Activated CD4-positive, alpha-beta T cell treated with anti-CD3 and anti-CD28 coated beads for 36 hours (primary cell): ENCODE data around the gene BPIFB1. TPM values are rescaled to one million over a fixed set of nuclear protein-coding genes. Genes with fewer than 3 reads are reported as not detected.

Experiments used
- ATAC-seq: fragments of 200-7000 bp; cut with Tn5 transposase; one replicate; pipeline ENCODE4 v1.10.0; 2021; ENCODE audit warnings: mild to moderate bottlenecking, moderate library complexity
- CTCF ChIA-PET: fragments of 350-600 bp; sonication (Branson Sonifier 250); formaldehyde crosslinking; loops from one replicate; lab custom pipeline; 2021; ENCODE audit warnings: antibody characterized with exemption; lab: Charles Lee
- POLR2A ChIA-PET: fragments of 350-600 bp; sonication (Branson Sonifier 250); formaldehyde crosslinking; loops from one replicate; lab custom pipeline; 2021; ENCODE audit warnings: antibody characterized with exemption, inconsistent platforms; lab: Charles Lee
- DNase-seq: peaks from one replicate; pipeline ENCODE4 v3.0.0-alpha.2; 2020
- H3K27ac Mint-ChIP-seq: one replicate; pipeline ENCODE4 v1.8.0; 2021; ENCODE audit warnings: mixed read lengths
- H3K27me3 Mint-ChIP-seq: one replicate; pipeline ENCODE4 v1.8.0; 2021; ENCODE audit warnings: mixed read lengths
- H3K36me3 Mint-ChIP-seq: one replicate; pipeline ENCODE4 v1.8.0; 2021; ENCODE audit warnings: low read depth, mixed read lengths
- H3K4me1 Mint-ChIP-seq: one replicate; pipeline ENCODE4 v1.8.0; 2021; ENCODE audit warnings: mixed read lengths
- H3K4me3 Mint-ChIP-seq: one replicate; pipeline ENCODE4 v1.8.0; 2021; ENCODE audit warnings: mild to moderate bottlenecking, moderate library complexity, mixed read lengths
- H3K9me3 Mint-ChIP-seq: one replicate; pipeline ENCODE4 v1.8.0; 2021; ENCODE audit warnings: low read depth, mixed read lengths
- intact Hi-C, 2 experiments: fragments of 100-400 bp; cut with DNase I in 1 of 2; cut with micrococcal nuclease in 1 of 2; formaldehyde crosslinking; loops; one replicate each; pipeline versions ENCODE4 v1.14.2 to v1.15.1; 2022 to 2024; cut with DNase I, micrococcal nuclease
- total RNA-seq, 2 experiments: library from RNA; stranded (reverse); gene quantifications; one replicate each; pipeline ENCODE4 v1.2.3, GENCODE V29; 2021

BPIFB1 gene
- total RNA-seq, 2 experiments from 2014 or later = not detected

GRCh38 chr20:33311996-33312395, 29.0 kb downstream of the BPIFB1 start:
- no peaks in the 10 kb centered on the region for H3K36me3 Mint-ChIP-seq
- DNase-seq (no peak), ATAC-seq (no peak)
- ChIA-PET POLR2A (no interaction called here), CTCF (no interaction called here)
- no peaks in the 10 kb centered on the region for H3K9me3 Mint-ChIP-seq
- no peaks in the 10 kb centered on the region for H3K4me1 Mint-ChIP-seq
- H3K27ac Mint-ChIP-seq = no peak overlapping the region
- no peaks in the 10 kb centered on the region for H3K27me3 Mint-ChIP-seq
- no peak overlapping the region for H3K4me3 Mint-ChIP-seq
- intact Hi-C loops = no loop called here

DNA sequence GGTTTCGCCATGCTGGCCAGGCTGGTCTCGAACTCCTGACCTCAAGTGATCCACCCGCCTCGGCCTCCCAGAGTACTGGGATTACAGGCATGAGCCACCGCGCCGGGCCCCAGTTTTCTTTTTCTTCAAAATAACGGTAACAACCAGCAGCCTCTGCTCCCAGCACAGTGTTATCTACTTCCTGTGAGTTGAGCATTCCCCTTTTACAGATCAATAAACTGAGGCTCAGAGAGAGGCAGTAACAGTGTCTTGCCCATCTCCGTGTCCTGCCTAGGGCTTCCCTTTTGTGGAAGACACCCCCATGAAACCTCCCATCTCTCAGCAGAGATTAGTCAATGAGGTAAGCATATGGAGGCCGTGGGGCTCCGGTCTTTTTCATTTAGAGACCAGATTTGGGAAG, 29.6 kb downstream of the BPIFB1 start:
- H3K9me3 Mint-ChIP-seq = no peaks in the 10 kb centered on the region
- CTCF ChIA-PET = no interaction called here
- H3K4me1 Mint-ChIP-seq = no peaks in the 10 kb centered on the region
- ATAC-seq (no peak), DNase-seq (no peak)
- intact Hi-C loops = no loop called here
- H3K4me3 Mint-ChIP-seq = no peak overlapping the region
- H3K27ac Mint-ChIP-seq = no peak overlapping the region
- no peaks in the 10 kb centered on the region for H3K27me3 Mint-ChIP-seq
- POLR2A ChIA-PET = no interaction called here
- H3K36me3 Mint-ChIP-seq = no peaks in the 10 kb centered on the region

DNA sequence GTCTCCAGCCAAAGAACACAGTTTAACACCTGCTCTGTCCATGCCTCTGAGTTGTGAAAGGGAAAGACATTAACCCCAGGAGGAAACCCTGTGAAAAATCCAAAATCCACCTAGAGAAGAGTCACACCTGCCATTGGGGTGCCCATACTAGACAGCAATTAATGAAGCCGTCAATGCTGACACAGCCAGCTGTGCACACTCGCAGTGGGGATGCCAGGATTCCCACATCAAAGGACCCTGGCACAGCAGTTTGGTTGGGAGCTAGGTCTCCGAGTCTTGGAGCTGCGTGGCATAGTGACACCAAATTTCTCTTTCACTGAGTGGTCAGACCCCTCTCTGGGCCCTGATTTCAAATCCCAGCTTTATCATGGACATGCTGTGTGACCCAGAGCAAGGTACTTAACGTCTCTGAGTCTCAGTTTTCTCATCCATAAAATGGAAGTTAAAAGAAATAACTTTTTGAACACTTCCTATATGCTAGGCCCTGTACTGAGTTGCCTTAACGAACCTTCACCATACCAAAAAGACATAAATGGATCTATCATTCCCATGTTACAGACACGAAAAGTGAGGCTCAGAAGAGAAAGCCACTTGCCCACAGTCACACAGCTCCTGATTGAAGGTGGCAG, 30.8 kb downstream of the BPIFB1 start:
- Mint-ChIP-seq H3K9me3 (no peaks in the 10 kb centered on the region), H3K27me3 (no peaks in the 10 kb centered on the region), H3K4me3 (no peak overlapping the region), H3K36me3 (no peaks in the 10 kb centered on the region), H3K4me1 (no peaks in the 10 kb centered on the region), H3K27ac (no peak overlapping the region)
- DNase-seq (no peak), ATAC-seq (no peak)
- POLR2A ChIA-PET = no interaction called here
- CTCF ChIA-PET = no interaction called here
- intact Hi-C loops = no loop called here

DNA sequence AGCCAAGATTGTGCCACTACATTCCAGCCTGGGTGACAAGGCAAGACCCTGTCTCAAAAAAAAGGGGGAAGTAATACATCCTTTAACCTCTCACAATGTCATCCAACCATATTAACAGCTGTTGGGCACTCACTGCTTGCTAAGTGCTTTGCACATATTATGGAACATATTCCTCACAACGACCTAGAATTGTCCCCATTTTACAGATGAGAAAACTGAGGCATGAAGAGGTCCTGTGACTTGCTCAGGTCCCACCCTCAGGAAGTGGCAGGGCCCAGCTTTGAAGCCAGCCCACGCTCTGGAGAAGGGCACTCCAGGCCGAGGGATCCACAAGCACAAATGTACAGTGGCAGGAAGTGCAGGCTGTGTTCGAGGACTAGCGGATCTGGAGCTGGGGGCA, 33.3 kb downstream of the BPIFB1 start:
- no peak for ATAC-seq
- H3K27ac Mint-ChIP-seq = no peak overlapping the region
- intact Hi-C loops = no loop called here
- no peaks in the 10 kb centered on the region for H3K4me1 Mint-ChIP-seq
- ChIA-PET CTCF (no interaction called here), POLR2A (no interaction called here)
- no peaks in the 10 kb centered on the region for H3K27me3 Mint-ChIP-seq
- H3K36me3 Mint-ChIP-seq = no peaks in the 10 kb centered on the region
- H3K4me3 Mint-ChIP-seq = no peak overlapping the region
- H3K9me3 Mint-ChIP-seq = no peaks in the 10 kb centered on the region
- no peak for DNase-seq

DNA sequence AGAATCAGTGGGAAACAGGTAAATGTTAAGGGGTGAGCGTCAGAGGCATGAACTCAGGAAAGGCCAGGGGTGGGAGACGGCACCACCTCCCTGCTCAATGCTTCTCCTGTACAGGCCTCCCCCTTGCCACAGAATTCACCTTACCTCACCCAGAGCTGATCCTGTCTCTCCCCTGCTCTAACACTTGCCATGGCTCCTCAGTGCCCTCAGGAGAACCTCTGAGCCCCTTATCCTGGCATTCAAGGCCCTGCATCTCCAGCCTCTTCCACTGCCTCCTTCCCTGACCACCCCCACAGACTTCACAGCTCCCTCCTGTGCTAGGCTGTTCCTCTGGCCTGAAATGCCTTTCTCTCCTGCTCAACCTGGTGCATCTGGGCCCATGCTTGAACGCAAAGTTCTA, 33.9 kb downstream of the BPIFB1 start:
- Mint-ChIP-seq H3K27ac (no peak overlapping the region), H3K36me3 (no peaks in the 10 kb centered on the region), H3K9me3 (no peaks in the 10 kb centered on the region), H3K27me3 (no peaks in the 10 kb centered on the region), H3K4me1 (no peaks in the 10 kb centered on the region), H3K4me3 (no peak overlapping the region)
- POLR2A ChIA-PET = no interaction called here
- DNase-seq = no peak
- intact Hi-C loops = no loop called here
- CTCF ChIA-PET = no interaction called here
- no peak for ATAC-seq

GRCh38 chr20:33317424-33318095, 34.5 kb downstream of the BPIFB1 start:
- no peak overlapping the region for H3K4me3 Mint-ChIP-seq
- ATAC-seq = no peak
- no peaks in the 10 kb centered on the region for H3K9me3 Mint-ChIP-seq
- DNase-seq = no peak
- H3K4me1 Mint-ChIP-seq = no peaks in the 10 kb centered on the region
- intact Hi-C loops = no loop called here
- H3K27ac Mint-ChIP-seq = no peak overlapping the region
- ChIA-PET CTCF (no interaction called here), POLR2A (no interaction called here)
- no peaks in the 10 kb centered on the region for H3K36me3 Mint-ChIP-seq
- H3K27me3 Mint-ChIP-seq = no peaks in the 10 kb centered on the region

DNA sequence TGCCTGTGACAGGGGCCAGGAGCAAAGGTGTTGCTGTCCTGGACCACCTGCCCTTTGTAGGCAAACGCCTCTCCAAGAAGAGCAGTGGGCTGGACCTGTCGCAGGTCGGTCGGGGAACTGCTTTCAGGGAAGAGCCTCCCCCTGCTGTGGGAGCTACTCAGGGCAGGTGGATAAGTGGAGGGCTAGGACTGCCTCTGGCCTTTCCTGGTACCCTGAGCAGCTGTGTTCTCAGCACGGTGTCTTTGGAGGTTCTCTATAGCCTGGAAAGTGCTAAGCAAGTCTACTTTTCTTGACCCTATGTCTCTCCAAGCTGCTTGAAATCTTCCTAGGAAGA, 35.0 kb downstream of the BPIFB1 start:
- peaks cover 2% of the 10 kb centered on the region for H3K27me3 Mint-ChIP-seq
- no peak overlapping the region for H3K4me3 Mint-ChIP-seq
- ATAC-seq (no peak), DNase-seq (no peak)
- no peaks in the 10 kb centered on the region for H3K9me3 Mint-ChIP-seq
- H3K4me1 Mint-ChIP-seq = no peaks in the 10 kb centered on the region
- POLR2A ChIA-PET = no interaction called here
- no peaks in the 10 kb centered on the region for H3K36me3 Mint-ChIP-seq
- intact Hi-C loops = no loop called here
- CTCF ChIA-PET = no interaction called here
- no peak overlapping the region for H3K27ac Mint-ChIP-seq

- H3K27ac Mint-ChIP-seq = no peak overlapping the region
- H3K27me3 Mint-ChIP-seq = peaks cover 2% of the 10 kb centered on the region
- no peaks in the 10 kb centered on the region for H3K36me3 Mint-ChIP-seq
- DNase-seq = no peak
- no peaks in the 10 kb centered on the region for H3K4me1 Mint-ChIP-seq
- intact Hi-C loops = no loop called here
- no peaks in the 10 kb centered on the region for H3K9me3 Mint-ChIP-seq
- ATAC-seq = no peak
- no peak overlapping the region for H3K4me3 Mint-ChIP-seq
- POLR2A ChIA-PET = no interaction called here
- CTCF ChIA-PET = interaction anchor here (1.0 kb wide), 1 partner anchor 20 kb away, joined by 5 read pairs; no protein-coding TSS in a partner anchor
Measured at GRCh38 chr20:33320006-33320405, 37.0 kb downstream of the BPIFB1 start.

GRCh38 chr20:33322456-33322855, 39.4 kb downstream of the BPIFB1 start:
- H3K9me3 Mint-ChIP-seq = no peaks in the 10 kb centered on the region
- no peaks in the 10 kb centered on the region for H3K4me1 Mint-ChIP-seq
- ChIA-PET CTCF (interaction anchor here (0.7 kb wide), 1 partner anchor 473 kb away, joined by 3 read pairs; no protein-coding TSS in a partner anchor), POLR2A (no interaction called here)
- H3K4me3 Mint-ChIP-seq = no peak overlapping the region
- DNase-seq (no peak), ATAC-seq (no peak)
- no peaks in the 10 kb centered on the region for H3K36me3 Mint-ChIP-seq
- peaks cover 4% of the 10 kb centered on the region for H3K27me3 Mint-ChIP-seq
- intact Hi-C loops = no loop called here
- H3K27ac Mint-ChIP-seq = no peak overlapping the region

GRCh38 chr20:33323236-33323635, 40.2 kb downstream of the BPIFB1 start:
- peaks cover 6% of the 10 kb centered on the region for H3K27me3 Mint-ChIP-seq
- CTCF ChIA-PET = no interaction called here
- no peak overlapping the region for H3K4me3 Mint-ChIP-seq
- H3K9me3 Mint-ChIP-seq = no peaks in the 10 kb centered on the region
- intact Hi-C loops = no loop called here
- POLR2A ChIA-PET = no interaction called here
- no peaks in the 10 kb centered on the region for H3K36me3 Mint-ChIP-seq
- no peak overlapping the region for H3K27ac Mint-ChIP-seq
- no peaks in the 10 kb centered on the region for H3K4me1 Mint-ChIP-seq
- ATAC-seq (no peak), DNase-seq (no peak)

DNA sequence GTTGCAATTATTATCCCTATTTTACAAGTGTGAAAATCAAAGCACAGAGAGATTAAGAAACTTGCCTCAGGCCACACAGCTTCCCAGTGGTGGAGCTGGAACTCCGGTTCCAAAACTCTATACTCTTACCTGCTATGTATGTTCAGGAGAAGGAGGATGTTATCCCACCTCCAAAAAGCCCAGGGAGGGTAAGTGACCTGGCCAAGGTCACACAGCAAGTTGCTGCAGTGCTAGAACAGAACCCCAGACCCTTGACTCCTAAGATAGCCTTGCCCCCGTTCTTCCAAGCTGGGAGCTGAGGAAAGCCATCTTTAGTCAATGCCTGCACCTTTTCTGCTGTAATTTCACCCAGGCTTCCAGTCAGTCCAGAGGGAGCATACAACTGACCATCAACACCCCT, 42.3 kb downstream of the BPIFB1 start:
- ChIA-PET POLR2A (no interaction called here), CTCF (no interaction called here)
- Mint-ChIP-seq H3K9me3 (no peaks in the 10 kb centered on the region), H3K4me1 (no peaks in the 10 kb centered on the region), H3K27me3 (peaks cover 6% of the 10 kb centered on the region), H3K36me3 (no peaks in the 10 kb centered on the region), H3K4me3 (no peak overlapping the region), H3K27ac (no peak overlapping the region)
- no peak for ATAC-seq
- no peak for DNase-seq
- intact Hi-C loops = no loop called here
